ENCODE measurements around the gene TPST2.

- no peak for TF ChIP-seq JUN (IDR thresholded peaks at IDR 0.05; ENCODE audit: borderline replicate concordance, insufficient read depth, insufficient read length, low read depth)
- TF ChIP-seq CTCF (IDR thresholded peaks at IDR 0.05; ENCODE audit: extremely low read depth in 1 of 2, insufficient read depth in 1 of 2, low read depth in 1 of 2, low read length in 2 of 2) = no peak
Measured at GRCh38 chr22:26615830-26616435, 26.0 kb upstream of the TPST2 start.
